Measurements from ENCODE around the gene ADCY3. TPM values are rescaled to one million over a fixed set of nuclear protein-coding genes. Genes with fewer than 3 reads are reported as not detected.

The ADCY3 gene
- total RNA-seq, 1 experiment from 2014 or later: 39.5 TPM

DNA sequence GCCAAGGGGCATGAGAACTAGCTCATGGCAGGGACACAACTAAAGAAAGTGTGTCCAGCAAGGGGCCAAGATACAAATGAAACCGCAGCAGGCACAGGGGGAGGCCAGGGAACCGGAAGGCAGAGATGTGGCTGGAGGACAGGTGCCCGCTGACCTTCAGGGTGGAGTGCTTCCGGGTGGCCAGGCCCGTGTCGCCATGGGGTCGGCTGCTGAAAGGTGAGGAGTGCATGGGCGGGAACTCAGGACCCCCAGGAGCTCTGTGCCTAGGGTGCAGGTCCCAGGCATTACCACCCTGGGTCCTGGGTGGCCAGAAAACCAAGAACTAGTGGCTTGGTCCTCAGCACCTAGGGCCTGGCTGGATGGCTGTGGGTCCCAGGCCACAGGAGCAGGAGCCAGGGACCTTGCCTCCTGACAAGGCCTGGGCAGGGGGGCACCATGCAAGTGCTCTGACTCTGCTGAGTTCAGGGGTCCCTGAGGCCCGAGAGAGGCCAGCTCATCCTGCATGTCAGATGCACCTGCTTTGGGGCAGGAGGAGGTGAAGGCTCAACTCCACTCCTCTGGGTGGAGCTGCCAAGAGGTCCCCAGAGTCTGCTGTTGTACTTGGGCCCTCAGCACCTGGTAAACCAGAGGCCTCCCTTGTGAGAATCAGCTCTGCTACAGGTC lies 75.9 kb downstream of the ADCY3 start:
- Histone ChIP-seq H2BK5ac (ENCODE audit: insufficient read length, low read length) (no peak overlapping the region), H2BK20ac (ENCODE audit: low read depth, low read length, poor library complexity, severe bottlenecking) (no peak overlapping the region), H2BK120ac (ENCODE audit: low read depth, low read length, poor library complexity, severe bottlenecking) (no peak overlapping the region), H2BK15ac (ENCODE audit: low read depth, low read length) (no peak overlapping the region), H4K5ac (ENCODE audit: insufficient read length, low read depth, low read length) (no peak overlapping the region), H2BK12ac (ENCODE audit: insufficient read length, low read depth, low read length) (no peak overlapping the region), H3K27me3 (ENCODE audit: insufficient read depth, low read length) (no peaks in the 10 kb centered on the region), H3K23ac (ENCODE audit: insufficient read length, low read depth, low read length) (no peak overlapping the region), H3T11ph (ENCODE audit: low read length) (no peak overlapping the region), H3K79me2 (ENCODE audit: insufficient read depth, low read length) (no peaks in the 10 kb centered on the region), H2AFZ (ENCODE audit: low read length) (no peak overlapping the region), H3K9ac (ENCODE audit: extremely low read depth, insufficient read length, low read length) (no peak overlapping the region), H4K91ac (ENCODE audit: insufficient read length, low read depth, low read length) (no peak overlapping the region), H3K23me2 (ENCODE audit: insufficient read length, low read depth, low read length, poor library complexity, severe bottlenecking) (no peaks in the 10 kb centered on the region), H4K20me1 (ENCODE audit: control insufficient read depth, insufficient read depth, insufficient read length) (no peaks in the 10 kb centered on the region), H3K79me1 (ENCODE audit: insufficient read depth, low read depth, low read length, poor library complexity, severe bottlenecking) (no peaks in the 10 kb centered on the region), H3K4me1 (ENCODE audit: insufficient read depth, low read length) (no peaks in the 10 kb centered on the region), H3K27ac (ENCODE audit: insufficient read length, low read depth, low read length) (no peak overlapping the region), H2AK5ac (ENCODE audit: insufficient read length, low read length) (no peak overlapping the region), H3K18ac (ENCODE audit: insufficient read length, low read depth, low read length) (no peak overlapping the region), H3K4ac (ENCODE audit: low read depth, low read length) (no peak overlapping the region), H3K14ac (ENCODE audit: insufficient read depth, low read length) (no peak overlapping the region), H3K56ac (ENCODE audit: insufficient read length, low read depth, low read length) (no peak overlapping the region), H4K8ac (replicated peaks; ENCODE audit: insufficient read length, low read depth, low read length) (no peak overlapping the region), H3K4me2 (ENCODE audit: insufficient read depth, insufficient read length, low read length) (no peak overlapping the region), H3K9me3 (ENCODE audit: control insufficient read depth, low read depth, low read length) (peaks cover 8% of the 10 kb centered on the region)
- Mint-ChIP-seq H3K27ac (no peak overlapping the region), H3K9me3 (peaks cover 22 to 24% of the 10 kb centered on the region in 2 experiments), H3K4me3 (no peak overlapping the region), H3K27me3 (ENCODE audit: low read depth) (no peaks in the 10 kb centered on the region; the same call in 1 of the 2 replicates), H3K4me1 (peaks cover 7 to 9% of the 10 kb centered on the region in 2 experiments; a peak in 3 of 4 replicates), H3K36me3 (ENCODE audit: insufficient read depth in 1 of 3, low read depth in 3 of 3) (peaks cover 27 to 39% (median 37%) of the 10 kb centered on the region in 3 experiments)
- no CpG with 5 or more reads among the region's 9 CpGs for WGBS (ENCODE audit: extremely low coverage, insufficient read length, low lambda C conversion rate)
- no peak for DNase-seq
- TF ChIP-seq CTCF (conservative IDR thresholded peaks at IDR 0.05): no peak

Measured in H9 (cell line).